GM19035 (cell line): Measurements from ENCODE around the gene DISC1.
"Not testable (repeated sequence)": the region's sequence is repeated elsewhere in the genome, so short reads cannot be mapped to it uniquely, and the experiment has no call there.

ENCODE experiments used
- ATAC-seq: cut with Tn5 transposase; IDR thresholded peaks from one replicate; pipeline ENCODE4 v1.9.1; 2021; ENCODE audit not compliant: unreplicated experiment

The DISC1 gene

DNA sequence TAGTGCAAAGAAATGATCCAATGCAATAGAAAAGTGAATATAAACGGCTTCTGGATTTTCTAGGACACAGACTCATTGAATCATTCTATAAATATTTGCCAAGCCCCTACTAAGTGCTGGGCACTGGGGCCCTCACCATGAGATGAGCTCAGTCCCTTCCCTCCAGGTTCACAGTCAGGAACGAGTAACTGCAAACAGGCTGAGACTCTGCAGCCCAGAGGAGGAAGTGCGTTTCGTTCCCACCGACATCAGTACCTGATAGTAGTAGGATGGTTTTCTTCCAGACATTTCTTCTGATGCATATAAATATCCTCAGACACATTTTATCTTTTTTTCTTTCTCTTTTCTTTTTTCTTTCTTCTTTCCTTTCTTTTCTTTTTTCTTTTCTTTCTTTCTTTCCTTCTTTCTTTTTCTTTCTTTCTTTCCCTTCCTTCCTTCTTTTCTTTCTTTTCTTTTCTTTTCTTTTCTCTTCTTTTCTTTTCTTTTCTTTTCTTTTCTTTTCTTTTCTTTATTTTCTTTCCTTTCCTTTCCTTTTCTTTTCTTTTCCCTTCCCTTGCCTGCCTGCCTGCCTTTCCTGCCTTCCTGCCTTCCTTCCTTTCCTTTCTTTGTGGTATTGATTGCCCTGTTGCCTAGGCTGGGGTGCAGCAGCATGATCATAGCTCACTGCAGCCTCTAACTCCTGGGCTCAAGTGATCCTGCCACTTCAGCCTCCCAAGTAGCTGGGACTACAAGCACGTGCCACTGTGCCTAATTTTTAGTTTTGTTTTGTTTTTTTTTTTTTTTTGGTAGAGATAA, 135.4 kb downstream of the DISC1 start:
- no peak for ATAC-seq

DNA sequence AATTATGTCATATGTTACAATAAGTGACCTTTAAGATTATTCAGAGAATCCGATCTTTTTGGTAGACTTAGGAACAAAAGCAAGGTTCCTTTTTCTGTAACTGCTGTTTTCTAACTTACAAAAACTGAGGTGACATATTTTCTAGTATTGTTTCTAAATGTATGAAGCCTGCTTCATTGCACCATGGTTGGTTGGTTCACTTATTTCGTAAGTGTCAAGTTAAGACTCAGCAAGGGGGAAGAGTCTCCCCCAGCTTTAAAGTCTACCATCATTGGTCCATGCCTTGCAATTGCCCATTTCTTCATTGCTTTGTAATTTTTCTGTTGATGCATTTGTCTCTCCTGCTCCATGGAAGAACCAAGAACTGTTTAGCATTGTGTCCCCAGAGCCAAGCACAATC, 136.9 kb downstream of the DISC1 start:
- ATAC-seq: no peak

DNA sequence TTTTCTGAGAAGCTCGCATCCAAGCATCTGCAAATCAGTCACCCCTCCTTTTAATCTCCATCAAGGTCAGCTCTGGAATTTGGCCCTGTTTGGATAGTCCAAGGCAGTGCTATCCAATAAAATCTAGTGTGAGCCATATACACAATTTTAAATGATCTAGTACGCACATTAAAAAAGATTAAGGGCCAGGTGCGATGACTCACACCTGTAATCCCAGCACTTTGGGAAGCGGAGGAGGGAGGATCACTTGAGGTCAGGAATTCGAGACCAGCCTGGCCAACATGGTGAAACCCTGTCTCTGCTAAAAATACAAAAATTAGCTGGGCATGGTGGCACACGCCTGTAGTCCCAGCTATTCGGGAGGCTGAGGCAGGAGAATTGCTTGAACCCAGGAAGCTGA, 139.2 kb downstream of the DISC1 start:
- not testable (repeated sequence) for ATAC-seq

DNA sequence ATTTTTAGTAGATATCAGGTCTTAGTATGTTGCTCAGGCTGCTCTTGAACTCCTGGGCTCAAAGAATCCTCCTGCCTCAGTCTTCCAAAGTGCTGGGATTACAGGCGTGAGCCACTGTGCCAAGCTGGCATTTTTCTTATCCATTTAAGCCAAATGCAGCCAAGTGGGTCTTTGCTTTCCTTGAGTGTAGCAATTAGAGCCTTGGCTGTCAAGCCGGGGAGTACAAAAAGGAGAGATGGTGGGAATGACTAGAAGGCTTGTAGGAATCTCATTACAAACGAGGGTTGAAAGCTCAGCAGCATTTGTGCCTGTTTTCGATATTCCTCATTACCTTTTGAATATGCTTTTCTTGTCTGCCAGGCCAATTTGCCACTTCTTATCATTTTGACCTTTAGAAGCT, 140.9 kb downstream of the DISC1 start:
- no peak for ATAC-seq

DNA sequence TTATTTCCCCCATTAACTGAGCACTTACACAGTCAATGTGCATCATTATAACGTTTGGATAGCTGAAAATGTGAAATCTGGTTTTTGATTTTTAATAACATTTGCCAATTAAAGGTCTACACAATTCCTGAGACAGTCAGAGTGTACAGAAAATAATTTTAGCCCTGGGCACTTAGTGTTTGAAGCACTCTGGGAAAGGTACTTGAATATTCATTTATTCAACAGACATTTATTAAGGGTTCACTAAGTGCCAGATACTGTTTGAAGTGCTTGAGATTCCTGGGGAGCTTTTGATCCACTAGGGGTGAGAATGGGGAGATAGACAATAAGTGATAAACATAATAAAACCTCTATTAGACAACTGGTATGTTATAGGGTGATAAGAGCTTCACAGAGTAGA, 141.8 kb downstream of the DISC1 start:
- ATAC-seq: no peak

DNA sequence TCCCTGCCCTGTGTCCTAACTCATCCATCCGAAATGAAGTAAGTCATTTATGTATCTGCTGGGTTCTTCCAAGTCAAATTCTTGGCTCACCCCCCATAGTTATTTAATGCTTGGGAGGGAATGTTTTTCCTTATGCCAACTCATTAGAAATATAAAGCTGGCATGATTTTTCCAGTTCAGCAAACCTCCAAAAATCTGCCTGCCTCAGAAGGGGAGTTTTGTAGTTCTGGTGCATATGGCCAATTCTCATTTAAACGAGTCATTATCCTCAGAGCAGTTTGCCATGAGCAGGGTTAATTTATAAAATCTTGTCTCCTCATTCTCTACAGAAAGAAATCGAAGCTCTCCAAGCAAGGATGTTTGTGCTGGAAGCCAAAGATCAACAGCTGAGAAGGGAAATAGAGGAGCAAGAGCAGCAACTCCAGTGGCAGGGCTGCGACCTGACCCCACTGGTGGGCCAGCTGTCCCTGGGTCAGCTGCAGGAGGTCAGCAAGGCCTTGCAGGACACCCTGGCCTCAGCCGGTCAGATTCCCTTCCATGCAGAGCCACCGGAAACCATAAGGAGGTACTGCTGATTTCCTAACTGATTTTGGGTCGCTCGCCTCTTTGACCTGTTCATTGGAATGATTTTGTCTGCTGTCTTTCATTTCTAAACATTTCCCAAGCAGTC, 144.1 kb downstream of the DISC1 start:
- no peak for ATAC-seq

DNA sequence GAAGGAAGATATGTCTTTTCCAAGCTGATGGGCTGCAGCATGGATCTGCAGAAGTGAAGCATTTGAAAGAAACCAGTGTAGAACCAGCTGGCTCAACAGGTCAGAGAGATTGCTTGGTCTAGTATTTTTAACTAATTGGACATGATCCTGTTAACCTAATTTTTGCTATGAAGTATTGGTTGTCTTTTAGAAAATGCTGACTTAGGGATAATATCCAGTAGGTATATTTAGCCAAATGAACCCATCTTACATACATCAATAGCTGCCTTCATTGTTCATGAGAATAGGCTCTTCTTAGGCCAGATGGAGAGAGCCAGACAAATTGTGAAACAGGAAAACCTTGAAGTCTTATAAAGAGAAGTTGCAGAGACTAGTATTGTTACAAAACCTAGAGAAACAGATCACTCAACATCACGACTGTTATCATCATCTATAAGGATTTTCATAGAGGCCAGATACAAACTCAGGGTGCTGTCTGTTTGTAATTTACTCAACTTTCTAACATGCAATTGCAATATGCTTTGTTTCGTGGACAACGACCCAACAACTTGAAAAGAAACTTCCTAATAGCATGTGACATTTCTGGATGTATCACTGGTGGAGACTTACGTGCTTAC, 148.2 kb downstream of the DISC1 start:
- ATAC-seq: no peak

DNA sequence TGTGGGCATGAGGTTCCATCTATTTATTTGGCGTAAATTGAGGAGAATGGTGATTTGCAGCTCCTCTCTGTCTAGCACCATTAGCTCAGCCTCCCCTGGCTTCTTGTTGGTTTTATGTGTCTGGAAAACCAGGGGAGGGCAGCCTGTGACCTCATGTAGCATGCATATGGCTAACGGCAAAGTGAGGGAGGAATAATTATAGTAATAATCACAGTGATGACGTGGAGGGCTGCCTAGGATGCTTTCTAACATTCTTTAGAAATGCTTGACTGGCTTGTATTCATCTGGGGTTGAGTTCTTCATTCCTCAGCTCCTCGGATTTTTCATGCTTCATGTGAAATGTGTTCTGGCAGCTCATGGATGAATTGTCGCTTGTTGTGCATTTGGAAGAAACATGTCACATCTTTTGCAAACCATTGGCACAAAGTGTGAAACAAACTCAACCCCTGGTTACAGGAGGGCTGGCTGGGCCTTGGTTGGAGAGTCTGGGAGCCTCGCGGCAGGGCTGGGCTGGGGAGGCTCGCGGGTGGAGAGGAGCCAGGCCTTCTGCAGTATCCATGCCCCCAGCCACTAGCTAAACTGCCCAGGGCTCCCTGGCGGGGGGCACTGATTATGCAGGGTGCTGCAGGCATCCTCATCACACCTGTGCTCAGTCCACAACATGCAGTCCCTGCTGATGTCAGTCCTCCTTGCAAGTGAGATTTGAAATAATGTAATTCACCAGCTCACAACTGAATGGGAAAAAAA, 149.6 kb downstream of the DISC1 start:
- ATAC-seq: no peak

DNA sequence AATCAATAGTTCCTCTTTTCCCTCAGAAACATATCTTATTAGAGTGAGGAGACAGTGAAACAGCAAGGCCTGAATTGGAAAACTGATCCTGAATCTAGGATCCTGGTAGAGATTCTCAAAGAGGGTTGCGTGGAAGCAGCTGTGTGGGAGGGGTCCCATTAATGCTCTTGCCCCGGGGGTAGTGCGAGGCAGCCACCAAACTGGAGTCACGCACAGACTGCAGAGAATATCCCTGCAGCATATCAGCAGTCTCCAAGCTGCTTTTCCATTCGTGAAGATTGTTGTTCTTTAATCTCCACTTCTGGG, 150.1 kb downstream of the DISC1 start:
- ATAC-seq: no peak

DNA sequence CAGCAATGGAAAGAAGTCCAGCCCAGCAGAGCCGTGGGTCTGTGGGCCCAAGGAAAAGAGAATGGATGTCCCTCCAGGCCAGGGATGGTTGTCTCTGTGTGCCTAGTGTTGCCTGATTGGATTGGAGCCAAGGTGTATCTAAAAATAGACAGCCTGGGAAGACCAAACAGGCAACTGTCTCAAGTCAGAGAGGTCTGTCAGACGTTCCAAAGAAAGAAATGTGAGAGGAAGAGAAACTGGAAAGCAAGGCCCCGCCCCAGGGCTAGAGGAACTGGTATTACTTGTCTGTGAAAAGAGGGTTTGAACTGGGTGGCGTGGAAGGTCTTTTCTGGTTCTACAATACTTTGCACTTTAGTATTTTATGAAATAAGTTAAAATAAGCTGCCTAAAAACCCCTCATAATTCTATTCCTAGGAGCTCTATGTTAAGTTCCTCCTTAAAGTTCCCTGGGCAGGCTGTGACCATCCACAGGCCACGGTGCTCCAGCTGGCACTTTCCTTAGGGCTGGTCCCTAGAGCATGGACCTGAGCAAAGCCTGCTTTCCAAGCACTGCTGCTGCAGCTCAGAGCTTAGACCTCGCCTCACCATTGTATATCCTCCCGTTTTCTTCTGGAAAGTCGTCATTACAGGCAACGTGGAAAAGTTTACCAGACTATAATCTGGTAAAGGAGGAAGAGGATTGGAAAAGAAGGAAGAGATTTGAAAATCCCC, 151.6 kb downstream of the DISC1 start:
- no peak for ATAC-seq

DNA sequence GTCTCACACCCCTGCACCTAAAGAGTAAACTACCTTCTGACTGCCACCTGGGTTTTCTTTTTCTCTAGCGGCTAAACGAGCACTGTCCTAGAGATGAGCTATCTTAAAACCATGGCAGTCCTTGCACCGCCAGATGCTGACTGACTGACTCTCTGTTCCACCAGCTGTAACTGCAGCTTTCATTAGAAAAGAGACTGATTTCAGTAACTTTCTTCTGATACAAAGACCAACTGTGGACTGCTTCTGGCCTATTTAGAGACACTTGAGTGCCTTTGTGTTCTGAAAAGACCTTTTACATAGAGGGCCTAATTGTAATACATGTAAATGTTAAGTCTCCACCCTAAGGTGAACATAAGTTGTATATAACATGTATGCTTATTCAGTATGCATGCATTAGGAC, 152.5 kb downstream of the DISC1 start:
- no peak for ATAC-seq

DNA sequence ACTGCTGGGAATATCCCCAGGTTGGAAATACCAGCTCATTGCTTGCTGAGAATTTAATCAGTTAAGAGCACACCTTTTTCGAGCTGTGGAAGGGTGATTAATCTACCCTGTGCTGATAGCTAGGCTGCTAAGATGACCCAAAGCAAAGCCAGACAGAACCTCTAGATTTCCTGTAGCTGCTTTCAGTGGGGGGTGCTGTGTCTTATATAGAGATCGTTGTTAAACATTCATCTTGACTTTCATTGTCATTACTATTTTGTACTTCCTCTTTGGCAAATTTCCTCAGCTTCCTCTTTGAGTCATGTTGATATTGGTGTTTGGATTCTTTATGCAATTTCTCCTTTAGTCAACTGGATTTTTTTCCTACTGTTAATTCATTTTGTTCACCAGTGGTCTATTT, 155.3 kb downstream of the DISC1 start:
- no peak for ATAC-seq

DNA sequence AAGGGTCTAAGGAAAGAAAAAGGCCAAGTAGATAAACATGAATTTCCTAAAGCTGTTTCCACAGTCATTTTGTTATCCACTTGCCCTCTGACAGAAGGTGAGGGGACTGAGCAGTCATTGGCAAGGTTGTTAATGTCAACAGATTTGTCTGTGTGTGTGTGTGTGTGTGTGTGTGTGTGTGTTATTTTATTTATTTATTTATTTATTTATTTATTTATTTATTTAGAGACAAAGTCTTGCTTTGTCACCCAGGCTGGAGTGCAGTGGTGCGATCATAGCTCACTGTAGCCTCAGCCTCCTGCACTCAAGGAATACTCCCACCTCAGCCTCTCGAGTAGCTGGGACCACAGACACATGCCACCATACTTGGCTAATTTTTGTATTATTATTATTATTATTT, 158.5 kb downstream of the DISC1 start:
- ATAC-seq: not testable (repeated sequence)

DNA sequence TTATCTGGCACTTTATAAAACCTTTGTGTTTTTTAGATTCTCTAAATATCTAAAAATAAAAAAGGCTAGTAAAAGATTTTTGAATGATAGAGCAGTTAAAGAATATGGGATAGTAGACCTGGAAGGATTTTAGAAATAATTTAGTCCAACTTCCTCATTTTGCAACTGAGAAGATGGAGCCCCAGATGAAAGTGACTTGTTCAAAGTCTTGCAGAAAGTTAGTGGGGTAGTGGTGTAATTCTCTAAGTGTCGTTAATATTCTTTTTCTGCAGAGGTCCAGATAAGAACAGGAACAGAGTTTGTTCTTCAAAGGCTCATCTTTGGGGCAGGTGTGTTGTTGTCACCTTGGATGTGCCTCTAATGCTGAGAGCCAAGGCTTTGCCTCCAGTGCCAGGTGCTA, 159.5 kb downstream of the DISC1 start:
- no peak for ATAC-seq

DNA sequence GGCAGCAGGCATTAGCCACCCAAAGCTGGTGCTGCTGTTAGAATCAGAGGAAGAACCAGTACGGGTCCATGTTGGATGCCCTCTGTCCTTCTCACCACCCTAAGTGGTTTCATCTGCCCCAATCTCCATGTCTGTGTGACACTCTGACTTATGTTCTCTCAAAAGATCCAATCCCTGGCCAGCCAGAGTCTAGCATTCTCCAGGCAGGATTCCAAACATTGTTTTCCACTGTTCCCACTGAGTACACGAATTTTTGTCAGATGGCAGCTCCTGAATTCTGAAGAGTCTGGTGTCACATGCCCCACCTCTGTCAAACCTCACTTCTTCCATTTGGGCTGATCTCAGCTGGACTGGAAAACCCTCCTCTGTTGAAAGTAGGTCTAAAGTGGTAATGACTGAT, 166.0 kb downstream of the DISC1 start:
- ATAC-seq: no peak

DNA sequence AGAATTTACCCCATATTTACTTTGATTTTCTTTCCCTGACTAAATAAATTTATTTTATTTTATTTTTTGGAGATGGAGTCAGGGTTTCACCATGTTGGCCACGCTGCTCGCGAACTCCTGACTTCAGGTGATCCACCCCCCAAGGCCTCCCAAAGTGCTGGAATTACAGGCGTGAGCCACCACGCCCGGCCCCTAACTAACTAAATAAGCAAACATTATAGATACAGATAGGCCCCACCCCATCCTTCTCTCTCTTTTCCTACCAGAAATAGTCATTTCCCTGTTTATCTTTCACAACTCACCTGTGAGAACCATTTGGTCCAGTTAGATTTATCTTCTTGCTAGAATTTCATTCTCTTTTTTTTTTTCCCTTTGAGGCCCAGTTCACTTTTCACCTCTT, 167.3 kb downstream of the DISC1 start:
- no peak for ATAC-seq

DNA sequence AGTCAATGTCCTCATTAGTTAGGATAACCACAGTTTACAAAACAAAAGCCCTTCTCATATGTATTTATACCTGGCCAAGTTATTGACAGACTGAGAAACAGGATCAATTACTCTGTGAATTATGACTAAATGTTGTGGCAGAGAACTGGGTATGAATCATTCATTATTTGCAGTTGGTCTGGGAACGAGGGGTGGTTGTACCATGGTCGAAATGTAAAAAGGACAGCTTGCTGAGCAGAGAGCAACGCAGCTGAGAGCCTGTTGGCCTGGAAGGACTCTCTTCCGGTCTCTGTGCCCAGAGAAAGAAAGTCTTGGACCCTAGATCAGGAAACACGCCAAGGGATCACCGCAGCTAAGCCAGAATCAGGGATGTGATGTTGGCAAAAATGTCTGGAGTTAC, 169.6 kb downstream of the DISC1 start:
- ATAC-seq: no peak

DNA sequence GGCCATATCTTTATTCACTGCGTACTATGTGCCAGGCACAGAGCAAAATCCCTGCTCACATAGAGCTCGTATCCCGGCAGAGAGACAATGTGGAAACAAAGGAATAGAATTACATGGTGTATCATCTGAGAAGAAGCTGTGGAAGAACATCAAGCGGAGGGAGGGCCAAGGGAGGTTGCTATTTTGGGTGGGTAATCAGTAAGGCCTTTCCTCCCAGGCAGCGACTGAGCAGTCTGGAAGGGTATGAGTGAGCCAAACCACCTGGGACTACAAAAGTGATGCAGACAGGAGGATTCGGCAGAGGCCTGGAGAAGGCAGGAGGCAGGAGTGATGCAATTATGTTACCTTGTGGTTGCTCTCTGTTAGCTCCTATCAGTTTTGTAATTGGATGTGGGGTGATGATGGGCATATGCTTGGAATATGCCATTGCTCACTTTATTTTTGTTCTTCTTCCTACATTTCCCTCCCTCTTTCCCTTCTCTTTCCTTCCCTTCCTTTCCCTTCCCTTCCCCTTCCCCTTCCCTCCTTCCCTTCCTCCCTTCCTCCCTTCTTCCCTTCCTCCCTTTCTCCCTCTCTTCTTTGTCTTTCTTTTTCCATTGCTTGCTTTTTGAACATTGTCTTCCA, 172.9 kb downstream of the DISC1 start:
- ATAC-seq: no peak

DNA sequence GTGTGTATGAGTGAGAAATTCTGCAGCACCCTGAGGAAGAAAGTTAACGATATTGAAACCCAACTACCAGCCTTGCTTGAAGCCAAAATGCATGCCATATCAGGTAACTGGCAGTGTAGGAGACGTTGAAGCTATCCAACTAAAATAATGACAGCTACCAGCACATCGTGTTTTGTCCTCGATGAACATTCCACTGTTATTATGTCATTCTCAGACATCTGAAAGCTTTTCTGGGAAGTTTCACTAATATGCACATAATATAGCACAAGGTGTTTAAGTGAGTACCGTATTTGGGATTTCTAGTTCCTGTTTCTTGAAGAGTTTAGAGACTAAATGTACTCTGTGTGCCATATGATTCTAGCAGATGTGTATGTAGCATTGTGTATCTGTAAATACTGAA, 173.5 kb downstream of the DISC1 start:
- no peak for ATAC-seq

DNA sequence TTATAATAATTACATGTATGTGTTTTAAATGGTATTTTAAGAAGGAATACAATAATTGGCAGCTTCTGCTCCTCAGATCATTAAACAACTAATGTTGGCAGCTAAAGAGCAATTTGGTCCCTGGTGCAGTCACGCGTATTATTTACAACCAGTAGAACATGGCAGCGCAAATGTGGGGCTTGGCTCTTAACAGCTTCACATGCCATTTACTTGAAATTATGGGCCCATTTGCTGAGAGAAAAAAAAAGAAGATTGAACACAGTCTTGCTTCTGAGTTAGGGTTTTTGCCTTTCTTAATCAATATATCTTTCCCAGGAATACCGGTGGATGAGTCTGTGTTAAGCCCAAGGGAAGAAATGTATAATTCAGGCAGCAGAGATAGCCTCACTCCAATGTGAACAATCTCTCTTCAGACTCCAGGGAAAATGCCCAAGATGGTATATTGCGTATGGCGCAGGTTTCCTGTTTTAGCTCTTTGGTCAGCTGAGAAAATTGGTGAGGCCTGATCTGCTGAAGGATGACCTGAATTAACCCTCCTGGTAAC, 174.5 kb downstream of the DISC1 start:
- ATAC-seq: no peak
